Stimulated activated CD4-positive, alpha-beta T cell treated with anti-CD3 and anti-CD28 coated beads, Interleukin-4, amount 100 ng/mL, for 48 hours (primary cell): ENCODE data around the gene TMPRSS7.
A peak's percentile ranks its signal among the peaks of the same experiment; 100 is the strongest.

Experiments
- DNase-seq, 2 donors: peaks; one replicate each; pipeline ENCODE4 v3.0.0-alpha.2; 2020; ENCODE audit warnings: low read depth in 2 of 2

The TMPRSS7 gene

DNA sequence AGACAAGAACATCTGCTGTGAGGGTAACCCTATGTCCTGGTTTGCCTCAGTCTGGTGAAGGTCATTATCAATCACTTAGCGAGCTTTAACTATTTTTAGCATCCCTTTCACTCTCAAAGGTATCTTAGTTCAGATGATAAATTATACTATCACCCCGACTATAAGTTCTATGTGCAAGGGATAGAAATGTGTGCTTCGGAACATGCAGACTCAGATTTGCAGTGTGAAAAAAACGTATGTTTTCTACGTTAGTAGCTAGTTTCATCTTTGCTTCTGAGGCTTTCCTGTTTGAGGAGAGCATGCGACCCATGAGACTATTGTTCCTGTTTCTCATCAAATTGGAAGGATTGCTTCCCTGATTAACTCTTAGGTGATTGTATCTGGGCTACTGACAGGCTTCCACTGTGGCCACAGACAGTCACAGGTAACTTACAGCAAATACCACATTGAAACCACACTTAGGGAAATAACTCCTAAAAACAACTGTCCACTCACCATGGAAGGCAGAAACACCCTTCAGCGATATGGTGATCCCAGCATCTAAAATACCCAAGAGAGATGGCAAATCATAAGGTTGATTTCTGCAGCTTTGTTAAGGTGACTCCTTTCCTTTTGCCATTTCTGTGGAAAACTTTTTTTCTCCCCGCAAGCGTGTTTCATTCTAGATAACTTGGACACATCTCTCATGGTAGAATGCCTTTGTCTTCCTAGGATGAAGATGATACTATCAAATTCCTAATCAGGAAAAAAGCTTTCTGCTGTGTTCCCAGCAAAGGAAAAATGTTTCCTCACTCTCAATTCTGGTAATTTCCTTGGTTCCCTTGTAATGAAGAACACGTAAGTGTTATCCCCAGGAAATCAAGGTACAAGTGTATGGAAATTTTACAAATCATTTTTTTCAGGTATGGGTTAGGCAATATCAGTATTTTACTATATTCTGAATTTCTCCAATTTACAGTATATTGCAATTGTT lies 93.3 kb downstream of the TMPRSS7 start:
- DNase-seq = no peak

DNA sequence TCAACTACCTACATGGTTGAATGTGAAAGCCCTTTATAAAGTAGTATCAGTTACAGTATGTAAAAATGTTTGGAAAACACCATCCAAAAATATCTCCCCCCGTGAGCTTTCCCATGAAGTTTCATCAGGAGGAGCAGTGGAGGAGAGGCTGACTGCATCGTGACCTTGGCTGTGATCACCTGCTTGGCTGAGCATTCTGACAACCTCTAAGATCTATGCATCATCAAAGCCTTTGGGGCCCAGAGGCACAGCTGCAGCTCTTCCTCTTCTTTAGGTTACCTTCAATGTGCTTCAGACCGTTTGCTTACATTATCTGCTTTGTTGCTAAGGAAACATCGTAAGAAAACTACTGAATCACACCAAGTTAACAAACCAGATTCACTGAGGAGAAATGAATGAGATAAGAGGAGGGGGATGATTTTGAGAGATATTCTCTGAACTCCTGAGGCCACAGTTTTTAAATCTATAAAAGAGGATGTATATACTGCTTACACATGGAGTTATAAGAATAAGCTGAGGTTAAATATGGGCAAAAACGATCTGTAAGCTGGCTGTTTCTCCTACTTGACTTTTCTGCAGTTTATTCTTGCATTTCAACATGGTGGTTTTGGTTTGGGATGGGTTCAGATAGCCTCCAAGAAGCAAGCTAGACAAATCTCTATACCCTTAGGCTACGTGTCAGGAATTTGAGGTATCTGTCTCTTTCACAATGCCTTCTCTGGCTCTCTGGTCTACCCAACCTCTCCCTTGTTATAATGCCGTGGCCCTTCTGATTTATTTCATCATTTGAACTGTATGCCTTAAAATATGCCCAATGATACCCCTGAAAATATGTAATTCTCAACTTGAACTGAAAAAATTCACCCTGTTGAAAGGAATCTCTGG lies 94.5 kb downstream of the TMPRSS7 start:
- peak in 1 of 2 donors; percentile 26 for DNase-seq

DNA sequence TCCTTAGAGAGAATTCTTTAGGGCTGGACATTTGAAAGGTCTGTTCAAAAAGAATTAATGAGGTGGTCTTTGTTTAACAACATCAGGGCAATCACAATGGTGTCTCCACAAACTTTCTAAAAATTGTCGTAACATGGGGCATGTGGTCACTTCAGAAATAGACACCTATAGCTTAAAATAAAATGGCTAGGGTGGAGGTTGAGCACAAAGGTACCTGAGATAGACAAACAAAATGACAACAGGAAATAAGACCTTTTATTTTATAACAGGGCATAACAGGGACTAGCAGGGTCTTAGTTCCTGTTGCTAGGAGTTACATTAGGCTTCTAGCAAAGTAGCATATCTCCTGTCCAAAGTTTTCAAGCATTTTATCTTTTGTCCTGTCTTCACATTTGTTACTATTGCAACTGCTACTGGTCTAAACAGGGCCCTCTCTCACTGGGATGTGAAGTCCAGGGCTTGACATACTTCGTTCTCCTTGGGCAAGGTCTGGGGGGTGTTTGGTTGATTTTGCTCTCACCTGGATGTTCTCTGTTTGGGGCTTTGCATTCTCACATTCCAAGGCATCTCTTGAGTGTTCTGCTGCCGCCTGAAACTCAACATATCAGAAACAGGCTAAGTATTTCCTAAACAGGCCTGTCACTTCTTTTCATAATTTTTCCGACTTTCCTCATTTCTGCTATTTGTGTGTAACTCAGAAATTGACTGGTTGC lies 95.5 kb downstream of the TMPRSS7 start:
- no peak for DNase-seq

DNA sequence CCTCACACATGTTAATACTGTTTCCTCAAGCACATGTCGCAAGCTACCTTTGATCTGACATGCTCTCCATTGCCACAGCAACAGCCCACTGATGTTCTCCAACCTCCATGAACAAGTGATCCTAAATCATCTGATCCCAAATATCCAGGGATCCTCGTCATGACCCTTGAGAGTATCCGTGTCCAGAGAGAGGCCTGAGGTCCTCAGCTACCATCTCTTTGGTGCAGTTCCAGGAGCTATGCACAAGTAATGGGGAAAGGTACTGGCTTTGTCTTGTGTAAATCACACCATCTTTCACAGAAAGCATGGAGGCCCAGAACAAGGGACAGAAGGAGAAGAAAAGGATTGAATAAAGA lies 96.1 kb downstream of the TMPRSS7 start:
- DNase-seq = no peak
